ENCODE measurements around the gene RIBC2.

GRCh38 chr22:45428391-45429385 lies 15.2 kb downstream of the RIBC2 start:
- TF ChIP-seq CTCF (optimal IDR thresholded peaks at IDR 0.05 in 1 of 3, IDR thresholded peaks at IDR 0.05 in 1 of 3, conservative IDR thresholded peaks at IDR 0.05 in 1 of 3; ENCODE audit: extremely low read depth in 1 of 3, insufficient read depth in 2 of 3, low read length in 3 of 3) = no peak
- no peak for TF ChIP-seq EZH2 (IDR thresholded peaks at IDR 0.05; ENCODE audit: low read length)

Data from keratinocyte (primary cell).